ENCODE results near the gene FAM83B. TPM values are rescaled to one million over a fixed set of nuclear protein-coding genes. Genes with fewer than 3 reads are reported as not detected.
A peak's percentile ranks its signal among the peaks of the same experiment; 100 is the strongest.
"Not testable (repeated sequence)": the region's sequence is repeated elsewhere in the genome, so short reads cannot be mapped to it uniquely, and the experiment has no call there.

FAM83B gene
- total RNA-seq (1 to 10 TPM; 1.0 to 7.3 (median 2.4) TPM), polyA plus RNA-seq (under 1 TPM; 0.46 to 0.80 TPM)

- Histone ChIP-seq H3K27me3 (no peaks in the 10 kb centered on the region), H3K4me1 (no peaks in the 10 kb centered on the region), H3K36me3 (no peaks in the 10 kb centered on the region), H3K9me3 (no peaks in the 10 kb centered on the region), H3K27ac (peak within 1 kb of the TSS; percentile 67 to 86 (median 80)), H3K4me3 (peak within 1 kb of the TSS; percentile 42 to 75 (median 59))
- intact Hi-C loops (cut with DNase I) = no loop called here
- WGBS, 2 donors = 1 to 3% methylated on average over 41 to 50 of the region's 50 CpGs
- DNase-seq (peak; percentile 65 to 89 (median 78)), FAIRE-seq (no peak), ATAC-seq (peak; percentile 94 to 97 (median 94))
- TF ChIP-seq CTCF (IDR thresholded peaks at IDR 0.05) = no peak
These were observed at the start of gene FAM83B for GRCh38 chr6:54846243-54846856. Gene FAM83B, plus strand, starts transcription at chr6:54846771. Its CDS starts 23,476 bp downstream, at chr6:54870247.

- H3K36me3 ChIP-seq; intact Hi-C loops (cut with DNase I); H3K27me3 ChIP-seq; DNase-seq; H3K4me3 ChIP-seq; FAIRE-seq; ATAC-seq; H3K9me3 ChIP-seq; H3K27ac ChIP-seq; H3K4me1 ChIP-seq: not testable (repeated sequence)
These were observed 49.7 kb upstream of the FAM83B start for GRCh38 chr6:54796918-54797317.

- ATAC-seq = no peak
- intact Hi-C loops (cut with DNase I) = no loop called here
- no peaks in the 10 kb centered on the region for H3K27me3 ChIP-seq
- H3K9me3 ChIP-seq = no peaks in the 10 kb centered on the region
- H3K27ac ChIP-seq = no peak overlapping the region
- WGBS, 2 donors = 74 to 76% methylated on average over 4 of the region's 4 CpGs
- H3K36me3 ChIP-seq = no peaks in the 10 kb centered on the region
- no peaks in the 10 kb centered on the region for H3K4me1 ChIP-seq
- TF ChIP-seq CTCF (IDR thresholded peaks at IDR 0.05) = no peak
- no peak for FAIRE-seq
- DNase-seq = no peak
- H3K4me3 ChIP-seq = no peak overlapping the region
These were observed 46.4 kb upstream of the FAM83B start for GRCh38 chr6:54800050-54800600.

GRCh38 chr6:54801244-54801643 is 45.3 kb upstream of the FAM83B start:
- Histone ChIP-seq H3K36me3 (no peaks in the 10 kb centered on the region), H3K9me3 (no peaks in the 10 kb centered on the region), H3K4me3 (no peak overlapping the region), H3K27me3 (no peaks in the 10 kb centered on the region), H3K27ac (no peak overlapping the region), H3K4me1 (no peaks in the 10 kb centered on the region)
- ATAC-seq = no peak
- TF ChIP-seq CTCF (IDR thresholded peaks at IDR 0.05) = no peak
- intact Hi-C loops (cut with DNase I) = no loop called here
- no peak for FAIRE-seq
- DNase-seq = no peak

GRCh38 chr6:54801669-54802068 is 44.9 kb upstream of the FAM83B start:
- FAIRE-seq (no peak), ATAC-seq (peak in 3 of 4 donors; percentile 36 to 60 (median 49)), DNase-seq (no peak)
- Histone ChIP-seq H3K4me1 (no peaks in the 10 kb centered on the region), H3K4me3 (no peak overlapping the region), H3K36me3 (no peaks in the 10 kb centered on the region), H3K9me3 (no peaks in the 10 kb centered on the region), H3K27ac (no peak overlapping the region), H3K27me3 (no peaks in the 10 kb centered on the region)
- WGBS, 2 donors = 93 to 96% methylated on average over 1 of the region's 1 CpG
- intact Hi-C loops (cut with DNase I) = no loop called here
- no peak for TF ChIP-seq CTCF (IDR thresholded peaks at IDR 0.05)
